GM23338 (cell line): Measurements from ENCODE around the gene FRMD4A. TPM values are rescaled to one million over a fixed set of nuclear protein-coding genes. Genes with fewer than 3 reads are reported as not detected.
"Not testable (repeated sequence)": the region's sequence is repeated elsewhere in the genome, so short reads cannot be mapped to it uniquely, and the experiment has no call there.

ENCODE experiments used
- ATAC-seq: fragments of 200-7000 bp; cut with Tn5 transposase; 3 replicates; pipeline ENCODE4 v1.9.1; 2020
- DNase-seq: peaks from one replicate; pipeline ENCODE4 v3.0.0-alpha.2; 2015; ENCODE audit warnings: low spot score
- H2AFZ ChIP-seq: fragments of 200-600 bp; sonication (generic); 2 replicates; pipeline ENCODE4 v1.8.0; 2016; ENCODE audit warnings: antibody characterized with exemption, mild to moderate bottlenecking, moderate library complexity
- H3F3A ChIP-seq: fragments of 200-600 bp; sonication (generic); replicated peaks from 2 replicates; pipeline ENCODE4 v1.8.0; 2017; ENCODE audit warnings: antibody characterized with exemption, mixed run types, low read depth
- H3K27ac ChIP-seq: fragments of 200-600 bp; sonication (generic); 2 replicates; pipeline ENCODE4 v1.6.1; 2016; ENCODE audit warnings: low read depth
- H3K27me3 ChIP-seq: fragments of 200-600 bp; sonication (generic); 2 replicates; pipeline ENCODE4 v1.8.0; 2016; ENCODE audit warnings: mild to moderate bottlenecking, mixed run types, moderate library complexity; ENCODE audit not compliant: insufficient read depth
- H3K36me3 ChIP-seq: fragments of 200-600 bp; sonication (generic); 2 replicates; pipeline ENCODE4 v1.8.0; 2016; ENCODE audit warnings: mild to moderate bottlenecking; ENCODE audit not compliant: insufficient read depth
- H3K4me1 ChIP-seq: fragments of 200-600 bp; sonication (generic); 2 replicates; pipeline ENCODE4 v1.8.0; 2016; ENCODE audit warnings: mild to moderate bottlenecking, moderate library complexity; ENCODE audit not compliant: insufficient read depth
- H3K4me2 ChIP-seq: fragments of 200-600 bp; sonication (generic); 2 replicates; pipeline ENCODE4 v1.7.1; 2017; ENCODE audit warnings: mixed run types
- H3K4me3 ChIP-seq: fragments of 200-600 bp; sonication (generic); 2 replicates; pipeline ENCODE4 v1.6.1; 2016; ENCODE audit warnings: mixed run types
- H3K79me2 ChIP-seq: fragments of 200-600 bp; sonication (generic); replicated peaks from 2 replicates; pipeline ENCODE4 v1.8.0; 2017; ENCODE audit warnings: mild to moderate bottlenecking; ENCODE audit not compliant: insufficient read depth
- H3K9me2 ChIP-seq: fragments of 200-600 bp; sonication (generic); 2 replicates; pipeline ENCODE4 v1.8.0; 2017; ENCODE audit not compliant: insufficient read depth
- H4K20me1 ChIP-seq: fragments of 200-600 bp; sonication (generic); replicated peaks from 2 replicates; pipeline ENCODE4 v1.8.0; 2017; ENCODE audit warnings: mild to moderate bottlenecking; ENCODE audit not compliant: insufficient read depth
- H3K27ac Mint-ChIP-seq: 2 replicates; pipeline ENCODE4 v1.8.0; 2020; ENCODE audit warnings: inconsistent platforms, mild to moderate bottlenecking, moderate library complexity, mixed read lengths
- H3K27me3 Mint-ChIP-seq: 3 replicates; pipeline ENCODE4 v1.8.0; 2022; ENCODE audit warnings: low read depth, mild to moderate bottlenecking, moderate library complexity, mixed read lengths, inconsistent platforms; ENCODE audit not compliant: insufficient read depth, poor library complexity
- H3K36me3 Mint-ChIP-seq: 3 replicates; pipeline ENCODE4 v1.8.0; 2021; ENCODE audit warnings: low read depth, mild to moderate bottlenecking, inconsistent platforms, moderate library complexity, mixed read lengths
- H3K4me1 Mint-ChIP-seq: 3 replicates; pipeline ENCODE4 v1.8.0; 2020; ENCODE audit warnings: mild to moderate bottlenecking, inconsistent platforms, mixed read lengths
- H3K4me3 Mint-ChIP-seq: 3 replicates; pipeline ENCODE4 v1.8.0; 2021; ENCODE audit warnings: moderate library complexity, mild to moderate bottlenecking, inconsistent platforms, mixed read lengths
- H3K9me3 Mint-ChIP-seq: 3 replicates; pipeline ENCODE4 v1.8.0; 2020; ENCODE audit warnings: moderate library complexity, mild to moderate bottlenecking, inconsistent platforms, mixed read lengths
- CTCF ChIP-seq, 2 experiments: fragments of 200-600 bp in 1 of 2; sonication (generic) in 1 of 2; conservative IDR thresholded peaks; 2 replicates each; pipeline versions ENCODE4 v1.5.1 to v1.6.1; 2016 to 2017; ENCODE audit warnings: antibody characterized with exemption in 2 of 2, low read depth in 2 of 2, mild to moderate bottlenecking in 2 of 2, moderate library complexity in 1 of 2
- ETS1 ChIP-seq: IDR thresholded peaks from 2 replicates; pipeline ENCODE4 v1.6.1; 2016; ENCODE audit warnings: antibody characterized with exemption
- NANOG ChIP-seq: IDR thresholded peaks from 2 replicates; pipeline ENCODE4 v1.6.1; 2016; ENCODE audit warnings: antibody characterized with exemption, borderline replicate concordance
- POLR2AphosphoS5 ChIP-seq: IDR thresholded peaks from 2 replicates; pipeline ENCODE4 v1.6.1; 2016; ENCODE audit warnings: antibody characterized with exemption, low read depth
- ZNF114 ChIP-seq: fragments of 250-450 bp; sonication (Bioruptor Pico); IDR thresholded peaks from 2 replicates; pipeline ENCODE4 v1.5.0; 2020; ENCODE audit warnings: mild to moderate bottlenecking, moderate library complexity
- polyA plus RNA-seq: library from polyadenylated mRNA; unstranded; fragments of >200 nt; fragmentation: Nextera tagmentation; extraction: Ambion mirVana; gene quantifications from 2 replicates; pipeline ENCODE4 v1.2.1, GENCODE V29; 2016
- total RNA-seq: library from RNA; depleted of rRNA; stranded (reverse); fragments of >200 nt; shearing (Covaris generic); gene quantifications from 2 replicates; pipeline ENCODE4 v1.2.3, GENCODE V29; 2014

Gene FRMD4A
- total and polyA plus RNA-seq, 2 experiments from 2014 or later: 14.0 to 20.1 TPM

GRCh38 chr10:13715596-13715995, 615.1 kb downstream of the FRMD4A start:
- not testable (repeated sequence) for H4K20me1 ChIP-seq, H3K79me2 ChIP-seq, H3K4me3 ChIP-seq, H3K27ac Mint-ChIP-seq, H3K4me1 ChIP-seq, DNase-seq, H3K36me3 Mint-ChIP-seq, H3F3A ChIP-seq, H3K4me2 ChIP-seq, H3K27ac ChIP-seq, ATAC-seq, H3K27me3 Mint-ChIP-seq, H3K9me2 ChIP-seq, H3K27me3 ChIP-seq, H3K36me3 ChIP-seq, H3K9me3 Mint-ChIP-seq, H2AFZ ChIP-seq, H3K4me3 Mint-ChIP-seq
- peaks cover 32% of the 10 kb centered on the region for H3K4me1 Mint-ChIP-seq

- Histone ChIP-seq H3K4me3 (no peak overlapping the region), H4K20me1 (no peaks in the 10 kb centered on the region), H3K9me2 (0 out of 2 replicates have a peak, but pooled peaks cover 3% of the 10 kb centered on the region), H3K36me3 (no peaks in the 10 kb centered on the region), H2AFZ (no peak overlapping the region), H3K79me2 (no peaks in the 10 kb centered on the region), H3K27ac (no peak overlapping the region), H3K4me2 (no peak overlapping the region), H3K4me1 (peaks cover 11% of the 10 kb centered on the region), H3F3A (no peaks in the 10 kb centered on the region), H3K27me3 (no peaks in the 10 kb centered on the region)
- no peak for TF ChIP-seq CTCF (conservative IDR thresholded peaks at IDR 0.05; ENCODE audit: low read depth in 2 of 2)
- H3K4me1 Mint-ChIP-seq: peaks cover 37% of the 10 kb centered on the region
- ATAC-seq (no peak), DNase-seq (no peak)
- H3K9me3 Mint-ChIP-seq: no peaks in the 10 kb centered on the region; the same call in 2 of the 3 replicates
- no peak overlapping the region for H3K4me3 Mint-ChIP-seq
- H3K27me3 Mint-ChIP-seq: peaks cover 10% of the 10 kb centered on the region
- H3K36me3 Mint-ChIP-seq: no peaks in the 10 kb centered on the region
- H3K27ac Mint-ChIP-seq: no peak overlapping the region
Measured at GRCh38 chr10:13715100-13715499, 615.6 kb downstream of the FRMD4A start.

- peaks cover 54% of the 10 kb centered on the region for H3K4me1 Mint-ChIP-seq
- TF ChIP-seq ETS1: no peak
- no peak for TF ChIP-seq ZNF114
- no peak for TF ChIP-seq NANOG
- TF ChIP-seq CTCF (conservative IDR thresholded peaks at IDR 0.05; ENCODE audit: low read depth in 2 of 2): no peak
- no peak for TF ChIP-seq POLR2AphosphoS5
Measured at GRCh38 chr10:13712837-13713581, 617.7 kb downstream of the FRMD4A start.

More at GRCh38 chr10:13712837-13713581, 617.7 kb downstream of the FRMD4A start:
- no peak for ATAC-seq
- Histone ChIP-seq H3K27me3 (no peaks in the 10 kb centered on the region), H3K27ac (no peak overlapping the region), H3K4me1 (peaks cover 26% of the 10 kb centered on the region), H3F3A (no peaks in the 10 kb centered on the region), H3K79me2 (no peaks in the 10 kb centered on the region), H3K4me3 (no peak overlapping the region), H3K9me2 (0 out of 2 replicates have a peak, but pooled peaks cover 3% of the 10 kb centered on the region), H2AFZ (no peak overlapping the region), H3K4me2 (no peak overlapping the region), H3K36me3 (no peaks in the 10 kb centered on the region), H4K20me1 (no peaks in the 10 kb centered on the region)
- Mint-ChIP-seq H3K27ac (no peak overlapping the region), H3K9me3 (no peaks in the 10 kb centered on the region; the same call in 2 of the 3 replicates), H3K4me3 (no peak overlapping the region), H3K36me3 (no peaks in the 10 kb centered on the region; the same call in 2 of the 3 replicates), H3K27me3 (peaks cover 13% of the 10 kb centered on the region)
- DNase-seq: no peak
